HepG2 (cell line): Measurements from ENCODE around the gene SF1. TPM values are rescaled to one million over a fixed set of nuclear protein-coding genes. Genes with fewer than 3 reads are reported as not detected.
A peak's percentile ranks its signal among the peaks of the same experiment; 100 is the strongest.

Experiments
- ATAD3A ChIP-seq: sonication (generic); formaldehyde crosslinking; IDR thresholded peaks from 2 replicates; pipeline ENCODE4 v1.4.0; 2020; ENCODE audit warnings: missing genetic modification reagents
- BCL6 ChIP-seq: IDR thresholded peaks from 2 replicates; pipeline ENCODE4 v1.6.1; 2016; ENCODE audit warnings: missing genetic modification reagents, missing compliant biosample characterization
- CHD4 ChIP-seq: fragments of 200-600 bp; sonication (generic); IDR thresholded peaks from 2 replicates; pipeline ENCODE4 v1.7.0; 2017; ENCODE audit warnings: mild to moderate bottlenecking, low read length, borderline replicate concordance
- ELF4 ChIP-seq: sonication (generic); formaldehyde crosslinking; IDR thresholded peaks from 2 replicates; pipeline ENCODE4 v1.5.0; 2020; ENCODE audit warnings: missing genetic modification reagents, mild to moderate bottlenecking, moderate library complexity, borderline replicate concordance
- FOXA3 ChIP-seq: IDR thresholded peaks from 2 replicates; pipeline ENCODE4 v1.6.1; 2016; ENCODE audit warnings: missing genetic modification reagents, missing compliant biosample characterization
- FOXC1 ChIP-seq: sonication (generic); formaldehyde crosslinking; IDR thresholded peaks from 2 replicates; pipeline ENCODE4 v1.8.0; 2022; ENCODE audit warnings: mild to moderate bottlenecking, missing genetic modification reagents, borderline replicate concordance
- GABPB1 ChIP-seq: IDR thresholded peaks from 2 replicates; pipeline ENCODE4 v1.6.1; 2016; ENCODE audit warnings: mild to moderate bottlenecking, missing genetic modification reagents, moderate library complexity, missing compliant biosample characterization
- GATAD2A ChIP-seq: IDR thresholded peaks from 2 replicates; pipeline ENCODE4 v1.6.1; 2016
- GZF1 ChIP-seq: sonication (generic); formaldehyde crosslinking; IDR thresholded peaks from 2 replicates; pipeline ENCODE4 v1.5.1; 2020; ENCODE audit warnings: mild to moderate bottlenecking, missing genetic modification reagents
- HMG20B ChIP-seq: conservative IDR thresholded peaks from 2 replicates; pipeline ENCODE4 v1.6.1; 2016; ENCODE audit warnings: missing genetic modification reagents, missing compliant biosample characterization
- HMGA1 ChIP-seq: sonication (generic); formaldehyde crosslinking; conservative IDR thresholded peaks from 2 replicates; pipeline ENCODE4 v1.4.0; 2020; ENCODE audit warnings: missing genetic modification reagents
- HNF4G ChIP-seq, 2 experiments: sonication (generic) in 1 of 2; formaldehyde crosslinking in 1 of 2; IDR thresholded peaks; 2 replicates each; pipeline versions ENCODE4 v1.4.0 to v1.6.1; 2011 to 2020; ENCODE audit warnings: borderline replicate concordance in 2 of 2, low read depth in 2 of 2, mild to moderate bottlenecking in 2 of 2, low read length in 1 of 2, missing genetic modification reagents in 1 of 2, moderate library complexity in 1 of 2
- HNRNPL ChIP-seq: fragments of 200-400 bp; formaldehyde crosslinking; IDR thresholded peaks from 2 replicates; pipeline ENCODE4 v1.6.1; 2017; ENCODE audit warnings: mild to moderate bottlenecking, low read depth, low read length
- KAT8 ChIP-seq: IDR thresholded peaks from 2 replicates; pipeline ENCODE4 v1.6.1; 2016; ENCODE audit warnings: missing genetic modification reagents, missing compliant biosample characterization
- POLR2AphosphoS2 ChIP-seq: IDR thresholded peaks from 2 replicates; pipeline ENCODE4 v1.6.1; 2011; ENCODE audit warnings: low read depth, low read length, improper control_type of control experiment
- RFXAP ChIP-seq: sonication (generic); formaldehyde crosslinking; IDR thresholded peaks from 2 replicates; pipeline ENCODE4 v1.4.0; 2020; ENCODE audit warnings: missing genetic modification reagents, borderline replicate concordance
- SMAD3 ChIP-seq: sonication (generic); formaldehyde crosslinking; IDR thresholded peaks from 2 replicates; pipeline ENCODE4 v1.4.0; 2020; ENCODE audit warnings: missing genetic modification reagents
- SNAPC2 ChIP-seq: sonication (generic); formaldehyde crosslinking; IDR thresholded peaks from 2 replicates; pipeline ENCODE4 v1.8.1; 2022; ENCODE audit warnings: mild to moderate bottlenecking, missing genetic modification reagents
- SPEN ChIP-seq: sonication (generic); formaldehyde crosslinking; IDR thresholded peaks from 2 replicates; pipeline ENCODE4 v1.5.1; 2020; ENCODE audit warnings: low read depth, mild to moderate bottlenecking, missing genetic modification reagents
- TBX2 ChIP-seq: sonication (generic); formaldehyde crosslinking; IDR thresholded peaks from 2 replicates; pipeline ENCODE4 v1.5.0; 2020; ENCODE audit warnings: missing genetic modification reagents, mild to moderate bottlenecking, borderline replicate concordance
- XRCC5 ChIP-seq: fragments of 200-400 bp; formaldehyde crosslinking; optimal IDR thresholded peaks from 2 replicates; pipeline ENCODE3; 2017; ENCODE audit warnings: mild to moderate bottlenecking, low read length
- ZFP36L2 ChIP-seq: sonication (generic); formaldehyde crosslinking; IDR thresholded peaks from 2 replicates; pipeline ENCODE4 v1.4.0; 2020; ENCODE audit warnings: missing genetic modification reagents
- ZMAT5 ChIP-seq: sonication (generic); formaldehyde crosslinking; IDR thresholded peaks from 2 replicates; pipeline ENCODE4 v1.5.0; 2020; ENCODE audit warnings: mild to moderate bottlenecking, low read depth, missing genetic modification reagents, borderline replicate concordance
- ZNF136 ChIP-seq: sonication (generic); formaldehyde crosslinking; IDR thresholded peaks from 2 replicates; pipeline ENCODE4 v1.8.1; 2022; ENCODE audit warnings: low read depth, mild to moderate bottlenecking, moderate library complexity, missing genetic modification reagents
- ZNF282 ChIP-seq: fragments of 450-650 bp; IDR thresholded peaks from 2 replicates; pipeline ENCODE4 v1.6.1; 2018; ENCODE audit not compliant: partially characterized antibody
- ZNF329 ChIP-seq: sonication (generic); formaldehyde crosslinking; IDR thresholded peaks from 2 replicates; pipeline ENCODE4 v1.9.0; 2021; ENCODE audit warnings: low read depth, mild to moderate bottlenecking, missing genetic modification reagents
- ZNF431 ChIP-seq: sonication (generic); formaldehyde crosslinking; IDR thresholded peaks from 2 replicates; pipeline ENCODE4 v1.9.0; 2022; ENCODE audit warnings: missing genetic modification reagents, low read depth, mild to moderate bottlenecking, borderline replicate concordance
- ZNF577 ChIP-seq: sonication (generic); formaldehyde crosslinking; IDR thresholded peaks from 2 replicates; pipeline ENCODE4 v1.4.0; 2020; ENCODE audit warnings: mild to moderate bottlenecking, low read depth, missing genetic modification reagents, borderline replicate concordance
- ZSCAN30 ChIP-seq: sonication (generic); formaldehyde crosslinking; IDR thresholded peaks from 2 replicates; pipeline ENCODE4 v1.5.0; 2020; ENCODE audit warnings: mild to moderate bottlenecking, missing genetic modification reagents
- polyA plus RNA-seq, 8 experiments: library from polyadenylated mRNA; depleted of rRNA in 3 of 8; stranded (reverse) in 7 of 8; unstranded in 1 of 8; fragments of >200 nt; fragmentation: Illumina TruSeq in 4 of 8; extraction: Trizol in 4 of 8; gene quantifications; 2 replicates each; pipeline versions ENCODE4 v1.2.1 to v1.2.3, GENCODE V29; 2011 to 2016; ENCODE audit warnings: low read depth in 4 of 8, missing spikeins in 1 of 8, mixed read lengths in 1 of 8; ENCODE audit not compliant: insufficient read depth in 1 of 8
- total RNA-seq, 5 experiments: library from RNA; depleted of rRNA; stranded (reverse); fragments of >200 nt; fragmentation: Illumina TruSeq; extraction: Trizol; gene quantifications; 2 replicates each; pipeline ENCODE4 v1.2.3, GENCODE V29; 2016; ENCODE audit warnings: low read depth in 1 of 5
- TF ChIP-seq, protein P1 (sequence below): sonication (generic); formaldehyde crosslinking; IDR thresholded peaks from 2 replicates; pipeline ENCODE4 v1.4.0; 2020; ENCODE audit warnings: missing genetic modification reagents
- TF ChIP-seq, protein P2 (sequence below): sonication (generic); formaldehyde crosslinking; IDR thresholded peaks from 2 replicates; pipeline ENCODE4 v1.8.1; 2023; ENCODE audit warnings: missing genetic modification reagents, mild to moderate bottlenecking, borderline replicate concordance

The SF1 gene
- total and polyA plus RNA-seq, 2 of the 13 experiments (the other 11 are each of a cell fraction or from before 2014, with no cell fraction given) = 55.5 to 70.4 TPM

- 0 out of 2 replicates have a peak, but pooled peaks have one; percentile 32 for TF ChIP-seq ZNF136
- peak; percentile 67 for TF ChIP-seq XRCC5
- TF ChIP-seq, protein P1, sequence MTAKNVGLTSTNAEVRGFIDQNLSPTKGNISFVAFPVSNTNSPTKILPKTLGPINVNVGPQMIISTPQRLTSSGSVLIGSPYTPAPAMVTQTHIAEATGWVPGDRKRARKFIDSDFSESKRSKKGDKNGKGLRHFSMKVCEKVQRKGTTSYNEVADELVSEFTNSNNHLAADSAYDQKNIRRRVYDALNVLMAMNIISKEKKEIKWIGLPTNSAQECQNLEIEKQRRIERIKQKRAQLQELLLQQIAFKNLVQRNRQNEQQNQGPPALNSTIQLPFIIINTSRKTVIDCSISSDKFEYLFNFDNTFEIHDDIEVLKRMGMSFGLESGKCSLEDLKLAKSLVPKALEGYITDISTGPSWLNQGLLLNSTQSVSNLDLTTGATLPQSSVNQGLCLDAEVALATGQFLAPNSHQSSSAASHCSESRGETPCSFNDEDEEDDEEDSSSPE (CRISPR knock-in tag) = no peak
- TF ChIP-seq ZNF577 (CRISPR knock-in tag) = no peak
- TF ChIP-seq ELF4 (CRISPR knock-in tag) = peak; percentile 6; the same call in 1 of the 2 replicates
- peak; percentile 93 for TF ChIP-seq RFXAP (CRISPR knock-in tag)
- TF ChIP-seq TBX2 (CRISPR knock-in tag) = peak; percentile 66
- no peak for TF ChIP-seq CHD4
- 0 out of 2 replicates have a peak, but pooled peaks have one; percentile 28 for TF ChIP-seq FOXA3 (CRISPR knock-in tag)
- no peak for TF ChIP-seq GZF1 (CRISPR knock-in tag)
- no peak for TF ChIP-seq FOXC1 (CRISPR knock-in tag)
- peak; percentile 78; the same call in 1 of the 2 replicates for TF ChIP-seq KAT8 (CRISPR knock-in tag)
- TF ChIP-seq, protein P2, sequence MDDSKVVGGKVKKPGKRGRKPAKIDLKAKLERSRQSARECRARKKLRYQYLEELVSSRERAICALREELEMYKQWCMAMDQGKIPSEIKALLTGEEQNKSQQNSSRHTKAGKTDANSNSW (CRISPR knock-in tag) = no peak
- peak; percentile 13; the same call in 1 of the 2 replicates for TF ChIP-seq BCL6 (CRISPR knock-in tag)
- TF ChIP-seq HNRNPL = no peak
- no peak for TF ChIP-seq ZSCAN30 (CRISPR knock-in tag)
- no peak for TF ChIP-seq HMGA1 (CRISPR knock-in tag)
- no peak for TF ChIP-seq ZNF282
- TF ChIP-seq POLR2AphosphoS2 = peak; percentile 72; the same call in 1 of the 2 replicates
- no peak for TF ChIP-seq ZNF329 (CRISPR knock-in tag)
- no peak for TF ChIP-seq HMG20B (CRISPR knock-in tag)
- no peak for TF ChIP-seq ZFP36L2 (CRISPR knock-in tag)
- TF ChIP-seq SPEN (CRISPR knock-in tag) = peak; percentile 58; the same call in 1 of the 2 replicates
- TF ChIP-seq ATAD3A (CRISPR knock-in tag) = no peak
- no peak for TF ChIP-seq ZNF431
- peak; percentile 91 for TF ChIP-seq SMAD3 (CRISPR knock-in tag)
- TF ChIP-seq HNF4G (IDR thresholded peaks at IDR 0.05; ENCODE audit: borderline replicate concordance, low read depth, low read length) = peak; percentile 33; the same call in 1 of the 2 replicates
- no peak for TF ChIP-seq HNF4G (CRISPR knock-in tag; IDR thresholded peaks at IDR 0.05; ENCODE audit: borderline replicate concordance, low read depth)
- no peak for TF ChIP-seq ZMAT5 (CRISPR knock-in tag)
- peak; percentile 71 for TF ChIP-seq GABPB1
- TF ChIP-seq SNAPC2 (CRISPR knock-in tag) = 0 out of 2 replicates have a peak, but pooled peaks have one; percentile 10
- TF ChIP-seq GATAD2A (CRISPR knock-in tag) = no peak
Measured at GRCh38 chr11:64778473-64779298, at the start of gene SF1 (continued).
